ENCODE measurements around the gene MARCKSL1.

The MARCKSL1 gene

DNA sequence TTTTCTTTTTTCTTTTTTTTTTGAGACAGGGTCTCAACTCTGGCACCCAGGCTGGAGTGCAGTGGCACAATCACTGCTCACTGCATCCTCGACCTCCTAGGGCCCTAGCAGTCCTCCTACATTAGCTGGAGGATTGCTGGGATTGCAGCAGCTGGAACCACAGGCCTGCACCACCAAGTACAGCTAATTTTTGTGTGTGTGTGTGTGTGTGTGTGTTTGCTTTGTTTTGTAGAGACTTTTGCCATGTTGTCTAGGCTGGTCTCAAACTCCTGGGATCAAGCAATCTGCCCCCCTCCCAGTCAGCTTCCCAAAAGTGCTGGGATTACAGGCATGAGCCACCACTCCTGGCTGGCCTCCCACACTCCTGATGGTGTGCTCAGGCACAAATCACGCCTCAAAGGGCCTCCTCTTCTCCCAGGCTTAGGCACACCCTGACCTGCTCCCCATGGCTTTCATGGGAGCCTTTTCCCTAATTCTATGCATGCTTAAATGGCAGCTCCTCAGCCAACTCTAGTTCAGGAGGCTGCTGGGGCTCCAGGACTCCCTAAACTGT, 16.9 kb upstream of the MARCKSL1 start:
- no peak for DNase-seq (ENCODE audit: low read depth)

- no peak for DNase-seq (ENCODE audit: low read depth)
Observed at GRCh38 chr1:32352239-32352745, 16.3 kb upstream of the MARCKSL1 start.

DNA sequence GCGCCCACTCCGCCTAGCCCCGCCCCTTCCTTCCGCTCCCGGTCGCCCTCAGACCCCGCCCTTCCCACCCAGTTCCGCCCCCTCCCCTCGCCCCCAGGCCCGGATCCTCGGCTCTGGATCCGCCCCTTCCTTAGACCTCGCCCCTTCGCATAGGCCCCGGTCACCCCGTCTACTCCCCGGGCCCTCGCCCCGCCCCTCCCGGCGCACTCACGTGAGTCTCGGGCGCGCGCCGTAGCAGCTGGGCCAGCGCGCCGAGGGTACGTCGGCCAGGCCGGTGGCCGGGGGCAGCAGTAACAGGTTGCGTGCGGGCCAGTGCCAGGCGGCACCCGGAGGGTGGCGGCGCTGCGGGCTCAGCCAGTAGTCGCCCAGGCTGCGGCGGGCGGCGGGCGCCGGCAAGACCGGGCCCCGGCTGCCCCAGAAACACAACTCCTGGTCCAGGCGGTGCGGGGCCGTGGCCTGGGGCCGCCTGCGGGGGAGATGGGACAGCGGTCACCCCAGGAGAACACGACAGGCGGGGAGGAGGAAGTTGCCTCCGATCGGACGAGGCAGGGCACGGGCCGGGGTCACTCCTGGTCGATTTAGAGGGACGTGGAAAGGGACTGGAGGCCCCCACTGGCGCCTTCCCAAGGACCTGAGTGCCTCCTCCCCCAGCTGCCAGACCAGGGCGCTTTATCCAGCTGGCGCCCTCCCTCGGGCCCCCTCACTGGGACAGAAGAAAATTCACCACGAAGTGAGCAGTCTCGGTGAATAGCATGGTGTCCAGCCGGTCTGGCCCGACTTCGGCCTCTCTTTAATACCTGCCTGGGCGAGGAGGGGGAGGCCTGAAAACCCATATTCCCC, 15.6 kb upstream of the MARCKSL1 start:
- peak; percentile 90 for DNase-seq (ENCODE audit: low read depth)

DNA sequence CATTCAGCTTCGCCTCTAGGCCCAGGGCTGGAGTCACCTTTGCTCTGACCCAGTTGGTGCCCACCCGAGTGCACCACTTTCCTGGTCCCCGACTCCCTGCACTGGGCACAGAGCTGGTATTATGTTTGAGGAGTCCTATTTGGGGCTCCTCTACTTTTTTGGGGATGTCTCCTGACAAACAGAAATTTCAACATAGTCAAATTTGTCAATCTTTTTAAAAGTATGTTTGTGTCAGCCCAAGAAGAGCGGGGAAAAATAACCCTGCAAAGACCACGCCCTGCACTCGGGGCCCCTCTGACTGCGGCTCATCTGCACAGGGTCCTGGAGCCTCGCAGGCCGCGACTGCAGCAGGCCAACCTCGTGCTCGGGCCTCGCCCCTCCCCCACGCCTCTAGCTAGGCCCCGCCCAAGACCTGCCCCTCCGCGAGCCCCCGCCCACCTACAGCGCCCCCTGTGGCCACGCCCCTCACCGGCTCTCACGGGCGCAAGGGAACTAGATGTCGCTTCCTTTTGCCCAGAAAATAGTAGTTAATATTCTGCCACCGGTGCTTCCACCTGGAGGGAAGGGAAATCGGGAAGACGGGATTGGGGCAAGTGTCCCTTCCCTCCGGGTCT, 14.9 kb upstream of the MARCKSL1 start:
- peak; percentile 69 for DNase-seq (ENCODE audit: low read depth)

DNA sequence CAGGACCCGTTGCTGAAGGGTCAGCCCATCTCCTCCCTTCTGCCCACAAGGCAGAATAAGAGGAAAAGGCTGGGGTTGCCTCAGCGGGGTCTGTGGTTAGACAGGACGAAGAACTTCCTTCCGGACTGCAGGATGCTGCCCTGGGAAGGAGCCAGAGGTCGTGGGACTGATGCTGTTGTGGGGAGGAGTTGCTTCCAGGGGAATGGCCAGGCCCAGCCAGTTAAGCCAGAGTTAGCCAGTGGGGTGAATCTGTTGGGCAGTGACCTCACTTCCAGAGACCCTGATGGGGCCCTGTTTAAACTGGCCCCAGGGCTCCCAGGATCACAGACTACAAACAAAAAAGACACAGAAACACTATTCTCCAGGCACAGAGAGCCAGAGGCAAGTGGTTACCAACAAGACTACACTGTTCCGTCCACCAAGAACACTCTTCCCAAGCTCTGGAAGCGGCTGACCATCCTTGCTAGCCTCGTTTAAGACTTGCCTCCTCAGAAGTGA, 13.2 kb upstream of the MARCKSL1 start:
- peak; percentile 91 for DNase-seq (ENCODE audit: low read depth)

- no peak for DNase-seq (ENCODE audit: low read depth)
Observed at GRCh38 chr1:32346532-32347157, 10.6 kb upstream of the MARCKSL1 start.

GRCh38 chr1:32345289-32345827, 9.3 kb upstream of the MARCKSL1 start:
- DNase-seq (ENCODE audit: low read depth): peak; percentile 83

DNA sequence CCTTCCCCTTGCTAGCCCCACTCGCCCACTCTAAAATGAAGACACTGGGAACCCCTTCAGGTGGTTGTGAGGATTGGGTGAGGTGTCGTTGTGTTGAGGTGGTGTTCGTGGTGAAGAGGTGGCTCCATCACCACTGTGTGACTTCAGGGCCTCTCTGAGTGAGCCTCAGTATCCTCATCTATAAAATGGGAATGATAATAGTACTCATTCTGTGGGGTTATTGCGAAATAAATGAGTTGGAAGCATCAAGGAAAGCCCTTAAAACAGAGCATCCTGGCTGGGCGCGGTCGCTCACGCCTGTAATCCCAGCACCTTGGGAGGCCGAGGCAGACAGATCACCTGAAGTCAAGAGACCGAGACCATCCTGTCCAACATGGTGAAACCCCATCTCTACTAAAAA, 6.7 kb upstream of the MARCKSL1 start:
- DNase-seq (ENCODE audit: low read depth): no peak

DNA sequence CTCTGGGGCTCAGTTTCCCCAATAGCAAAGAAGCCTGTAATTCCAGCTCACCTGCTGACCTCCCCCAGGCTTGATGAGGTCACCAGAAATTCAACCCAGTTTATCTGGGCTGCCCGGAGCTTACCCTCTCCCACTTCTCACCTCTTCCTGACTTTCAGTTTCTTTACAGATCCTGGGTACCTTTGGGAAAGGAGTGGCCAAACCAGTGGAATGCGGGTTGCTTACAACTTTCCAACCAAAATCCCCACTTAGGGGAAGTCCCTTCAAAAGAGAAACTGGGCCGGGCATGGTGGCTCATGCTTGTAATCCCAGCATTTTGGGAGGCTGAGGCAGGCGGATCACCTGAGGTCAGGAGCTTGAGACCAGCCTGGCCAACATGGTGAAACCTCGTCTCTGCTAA, 5.9 kb upstream of the MARCKSL1 start:
- DNase-seq (ENCODE audit: low read depth): no peak

- no peak for DNase-seq (ENCODE audit: low read depth)
Observed at GRCh38 chr1:32341186-32341757, 5.2 kb upstream of the MARCKSL1 start.

- DNase-seq (ENCODE audit: low read depth): peak; percentile 79
Observed at GRCh38 chr1:32339363-32339978, 3.4 kb upstream of the MARCKSL1 start.

DNA sequence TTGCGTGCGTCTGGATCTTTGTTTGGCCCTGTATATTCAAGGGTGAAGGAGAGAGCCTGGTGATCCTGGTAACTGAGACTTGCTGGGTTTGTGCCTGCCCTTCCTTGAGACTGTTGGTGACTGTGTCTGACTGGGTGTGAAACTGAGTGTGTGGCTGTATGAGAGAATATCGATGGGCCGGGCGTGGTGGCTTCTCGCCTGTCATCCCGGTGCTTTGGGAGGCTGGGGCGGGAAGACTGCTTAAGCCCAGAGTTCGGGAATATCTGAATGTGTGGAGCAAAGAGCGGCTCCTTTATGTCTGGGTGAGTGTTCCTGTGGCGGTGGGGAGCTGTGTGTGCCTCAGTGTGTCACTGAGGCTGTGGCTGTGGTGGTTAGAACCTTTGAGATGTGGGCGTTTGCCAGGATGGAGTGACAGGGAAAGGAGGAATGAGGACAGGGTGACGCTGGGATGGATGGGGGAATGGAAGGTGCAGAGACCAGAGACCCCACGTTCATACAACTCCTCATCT, 2.7 kb upstream of the MARCKSL1 start:
- no peak for DNase-seq (ENCODE audit: low read depth)

- DNase-seq (ENCODE audit: low read depth): no peak
Observed at GRCh38 chr1:32337855-32338636, 2.0 kb upstream of the MARCKSL1 start.

- peak; percentile 71 for DNase-seq (ENCODE audit: low read depth)
Observed at GRCh38 chr1:32336963-32337675, 1.1 kb upstream of the MARCKSL1 start.

DNA sequence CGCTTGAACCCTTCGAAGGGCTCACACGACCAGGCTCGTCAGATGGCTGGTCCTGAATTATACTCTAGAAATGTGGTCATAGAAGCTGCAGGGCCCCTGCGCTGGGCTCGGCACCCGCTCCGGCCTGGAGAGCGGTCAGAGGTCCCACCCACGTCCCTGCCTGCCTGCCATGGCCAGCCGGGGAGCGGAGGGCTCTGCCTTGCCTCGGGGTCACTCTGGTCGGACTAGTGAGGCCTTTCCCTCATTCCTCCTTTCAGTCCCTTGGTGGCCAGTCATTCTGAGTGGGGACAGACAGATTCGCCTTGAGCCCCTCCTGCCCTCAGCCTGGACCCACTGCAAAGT, 529 bp upstream of the MARCKSL1 start:
- DNase-seq (ENCODE audit: low read depth): no peak

DNA sequence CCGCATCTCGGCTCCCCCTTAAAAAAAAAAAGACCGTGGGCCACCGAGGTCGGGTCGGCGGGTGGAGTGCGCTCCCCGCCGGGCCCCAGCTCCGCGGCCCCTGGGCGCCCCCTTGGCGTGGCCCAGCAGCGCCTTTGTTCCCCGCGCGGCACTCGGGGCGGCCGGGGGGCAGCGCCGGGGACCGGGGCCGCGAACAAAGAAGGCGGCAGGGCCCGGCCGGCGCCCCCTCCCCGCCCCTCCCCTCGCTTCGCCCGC, 571 bp downstream of the MARCKSL1 start:
- DNase-seq (ENCODE audit: low read depth): no peak

- DNase-seq (ENCODE audit: low read depth): peak; percentile 45
Observed at GRCh38 chr1:32334864-32335534, 1.0 kb downstream of the MARCKSL1 start.

DNA sequence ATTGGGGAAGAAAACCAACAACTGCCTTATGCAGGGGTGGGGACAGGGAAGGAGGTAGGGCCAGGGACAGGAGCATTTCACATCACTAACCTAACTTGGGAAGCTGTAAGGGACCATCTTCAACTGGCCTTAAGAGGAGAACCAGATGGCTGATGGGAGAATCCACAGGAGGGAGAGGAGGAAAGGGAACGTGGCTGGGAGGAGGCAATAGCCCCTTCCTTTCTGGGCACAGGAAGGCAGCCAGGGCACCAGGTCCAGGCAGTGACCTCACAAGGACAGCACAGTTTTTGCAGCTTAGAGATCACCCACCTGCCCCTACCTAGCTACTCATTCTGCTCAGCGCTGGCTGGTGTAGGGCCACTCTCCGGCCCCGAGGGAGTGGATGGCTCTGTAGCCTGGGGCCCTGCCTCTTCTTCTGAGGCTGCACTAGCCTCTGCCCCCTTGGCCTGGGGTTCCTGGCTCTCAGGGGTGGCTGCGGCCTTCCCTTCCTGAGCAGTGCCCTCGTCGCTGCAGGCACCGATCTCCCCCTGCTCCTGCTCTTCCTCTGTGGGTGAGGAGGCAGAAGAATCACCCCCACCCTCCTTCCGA, 1.7 kb downstream of the MARCKSL1 start:
- DNase-seq (ENCODE audit: low read depth): no peak

Measured in iris pigment epithelial cell (primary cell).